Adrenal gland (tissue), 12 donors: ENCODE results near the gene RUFY4. TPM values are rescaled to one million over a fixed set of nuclear protein-coding genes. Genes with fewer than 3 reads are reported as not detected.
"Not testable (repeated sequence)": the region's sequence is repeated elsewhere in the genome, so short reads cannot be mapped to it uniquely, and the experiment has no call there.

Experiments
- DNase-seq, 7 donors: peaks; one replicate each; pipeline ENCODE4 v3.0.0-alpha.2; 2019 to 2020
- H3K27ac ChIP-seq, 5 donors: fragments of 200-600 bp; sonication (generic) in 4 of 5; 1 replicate in 3 of 5; 2 replicates in 2 of 5; pipeline versions ENCODE4 v1.5.1 to v1.8.0; 2016 to 2020; ENCODE audit warnings: mild to moderate bottlenecking in 1 of 5
- H3K27me3 ChIP-seq: fragments of 200-600 bp; 2 replicates; pipeline ENCODE4 v1.8.0; 2021
- H3K36me3 ChIP-seq, 2 donors: fragments of 200-600 bp; replicated peaks in 1 of 2; 1 replicate in 1 of 2; 2 replicates in 1 of 2; pipeline versions ENCODE4 v1.5.1 to v1.8.0; 2018 to 2022
- H3K4me1 ChIP-seq, 2 donors: fragments of 200-600 bp; replicated peaks in 1 of 2; 1 replicate in 1 of 2; 2 replicates in 1 of 2; pipeline versions ENCODE4 v1.5.1 to v1.8.0; 2018 to 2021
- H3K4me3 ChIP-seq, 4 donors: fragments of 200-600 bp; sonication (generic) in 3 of 4; one replicate each; pipeline ENCODE4 v1.5.1; 2016 to 2018
- H3K9me3 ChIP-seq, 3 donors: fragments of 200-600 bp; sonication (generic) in 1 of 3; replicated peaks in 1 of 3; 1 replicate in 2 of 3; 2 replicates in 1 of 3; pipeline versions ENCODE4 v1.5.1 to v1.8.0; 2016 to 2021
- CTCF ChIP-seq, 6 experiments: fragments of 450-650 bp in 4 of 6; fragments of 200-600 bp in 2 of 6; sonication (generic) in 1 of 6; IDR thresholded peaks; 1 replicate in 5 of 6; 2 replicates in 1 of 6; pipeline versions ENCODE4 v1.5.1 to v1.8.0; 2016 to 2021; ENCODE audit warnings: antibody characterized with exemption in 6 of 6, mild to moderate bottlenecking in 2 of 6, moderate library complexity in 1 of 6
- POLR2A ChIP-seq, 2 donors: fragments of 450-650 bp; IDR thresholded peaks; one replicate each; pipeline ENCODE4 v1.6.1; 2017; ENCODE audit warnings: antibody characterized with exemption in 2 of 2, mild to moderate bottlenecking in 2 of 2, moderate library complexity in 1 of 2
- WGBS, 4 donors: extraction: QIAGEN DNeasy Blood & Tissue Kit in 2 of 4; methylation state at CpG; one replicate each; pipeline versions ENCODE4 v1.1.5 to v1.1.7; 2013 to 2017; 5-methylcytosine and 5-hydroxymethylcytosine counted together
- intact Hi-C, 2 donors: fragments of 100-400 bp; cut with DNase I; formaldehyde crosslinking; loops; one replicate each; pipeline versions ENCODE4 v1.14.1 to v1.15.0; 2022 to 2023
- polyA plus RNA-seq, 3 donors: library from polyadenylated mRNA; stranded (reverse); fragments of 200-250 nt in 2 of 3; fragments of 350-450 nt in 1 of 3; fragmentation: Illumina TruSeq in 1 of 3; extraction: RNeasy Lipid Tissue Mini Kit (QIAGEN cat#74804) in 1 of 3; gene quantifications; one replicate each; pipeline ENCODE4 v1.2.3, GENCODE V29; 2013 to 2014
- total RNA-seq, 9 donors: library from RNA; depleted of rRNA in 4 of 9; stranded (reverse); fragments of >200 nt in 4 of 9; fragments of 120-200 nt in 1 of 9; fragmentation: NEBNext Ultra II Directional in 1 of 9; extraction: Animal tissue kit (Norgen Biotek cat#: 25700) in 1 of 9; gene quantifications; one replicate each; pipeline versions ENCODE4 v1.1.0 to v1.2.4, GENCODE V29; 2013 to 2023
- donor health status: healthy with polysubstance abuse.
- donor health status: Bipolar disorder and iron deficiency.
- donor health status: DM: yes; HTN: yes; CAD: no.
- donor health status: DM: no; HTN: no; CAD: no.
- donor health status: DM: no; HTN: no; CAD: no.
- donor health status: DM: yes; HTN: yes; CAD: no.

RUFY4 gene
- total and polyA plus RNA-seq, 12 donors = 0.09 to 1.9 (median 0.47) TPM; not detected in 3

DNA sequence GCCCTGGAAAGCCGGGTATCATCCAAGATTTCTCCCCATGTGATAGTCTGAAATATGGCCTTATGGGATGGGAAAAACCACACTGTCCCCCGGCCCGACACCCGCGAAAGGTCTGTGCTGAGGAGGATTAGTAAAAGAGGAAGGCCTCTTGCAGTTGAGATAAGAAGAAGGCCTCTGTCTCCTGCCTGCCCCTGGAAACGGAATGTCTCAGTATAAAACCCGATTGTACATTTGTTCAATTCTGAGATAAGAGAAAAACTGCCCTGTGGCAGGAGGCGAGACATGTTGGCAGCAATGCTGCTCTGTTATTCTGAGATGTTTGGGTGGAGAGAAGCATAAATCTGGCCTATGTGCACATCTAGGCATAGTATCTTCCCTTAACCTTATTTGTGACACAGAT is 26.8 kb downstream of the RUFY4 start:
- intact Hi-C loops = no loop called here
- no peaks in the 10 kb centered on the region for H3K9me3 ChIP-seq
- H3K4me3 ChIP-seq = no peak overlapping the region
- TF ChIP-seq POLR2A (IDR thresholded peaks at IDR 0.05) = no peak
- no peak for TF ChIP-seq CTCF (IDR thresholded peaks at IDR 0.05)
- WGBS, 4 donors = 62 to 78% (median 69%) methylated on average over 8 of the region's 8 CpGs
- H3K36me3 ChIP-seq = no peaks in the 10 kb centered on the region
- no peaks in the 10 kb centered on the region for H3K27me3 ChIP-seq
- H3K27ac ChIP-seq = no peak overlapping the region
- no peaks in the 10 kb centered on the region for H3K4me1 ChIP-seq
- DNase-seq = no peak

DNA sequence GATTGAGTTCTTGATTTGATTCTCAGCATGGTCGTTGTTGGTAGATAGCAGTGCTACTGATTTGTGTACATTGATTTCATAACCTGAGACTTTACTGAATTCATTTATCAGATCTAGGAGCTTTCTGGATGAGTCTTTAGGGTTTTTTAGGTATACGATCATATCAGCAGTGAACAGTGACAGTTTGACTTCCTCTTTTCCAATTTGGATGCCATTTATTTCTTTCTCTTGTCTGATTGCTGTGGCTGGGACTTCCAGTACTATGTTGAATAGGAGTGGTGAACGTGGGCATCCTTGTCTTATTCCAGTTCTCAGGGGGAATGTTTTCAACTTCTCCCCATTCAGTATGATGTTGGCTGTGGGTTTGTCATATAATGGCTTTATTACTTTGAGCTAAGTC is 28.9 kb downstream of the RUFY4 start:
- no peak overlapping the region for H3K27ac ChIP-seq
- no peak overlapping the region for H3K4me3 ChIP-seq
- no peaks in the 10 kb centered on the region for H3K9me3 ChIP-seq
- no peaks in the 10 kb centered on the region for H3K4me1 ChIP-seq
- intact Hi-C loops = no loop called here
- no peaks in the 10 kb centered on the region for H3K36me3 ChIP-seq
- 72 to 83% (median 76%) methylated on average over 3 of the region's 3 CpGs for WGBS, 4 donors
- no peak for TF ChIP-seq CTCF (IDR thresholded peaks at IDR 0.05)
- no peak for TF ChIP-seq POLR2A (IDR thresholded peaks at IDR 0.05)
- DNase-seq = no peak
- no peaks in the 10 kb centered on the region for H3K27me3 ChIP-seq

GRCh38 chr2:218108834-218109233 is 39.8 kb downstream of the RUFY4 start:
- intact Hi-C loops, H3K4me1 ChIP-seq, H3K36me3 ChIP-seq, H3K27me3 ChIP-seq, H3K9me3 ChIP-seq, DNase-seq, H3K4me3 ChIP-seq, H3K27ac ChIP-seq: not testable (repeated sequence)
- 74 to 84% (median 79%) methylated on average over 7 of the region's 7 CpGs for WGBS, 4 donors

DNA sequence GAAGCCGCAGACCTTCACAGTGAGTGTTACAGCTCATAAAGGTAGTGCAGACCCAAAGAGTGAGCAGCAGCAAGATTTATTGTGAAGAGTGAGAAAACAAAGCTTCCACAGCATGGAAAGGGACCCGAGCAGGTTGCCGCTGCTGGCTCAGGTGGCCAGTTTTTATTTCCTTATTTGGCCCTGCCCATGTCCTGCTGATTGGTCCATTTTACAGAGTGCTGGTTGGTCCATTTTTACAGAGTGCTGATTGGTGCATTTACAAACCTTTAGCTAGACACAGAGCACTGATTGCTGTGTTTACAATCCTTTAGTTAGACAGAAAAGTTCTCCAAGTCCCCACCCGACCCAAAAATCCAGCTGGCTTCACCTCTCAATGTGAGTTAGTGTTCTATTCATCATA is 52.7 kb downstream of the RUFY4 start:
- H3K27ac ChIP-seq, intact Hi-C loops, DNase-seq, H3K36me3 ChIP-seq, H3K4me3 ChIP-seq, H3K9me3 ChIP-seq, H3K27me3 ChIP-seq, H3K4me1 ChIP-seq: not testable (repeated sequence)
- 72 to 90% (median 77%) methylated on average over 4 of the region's 4 CpGs for WGBS, 4 donors

DNA sequence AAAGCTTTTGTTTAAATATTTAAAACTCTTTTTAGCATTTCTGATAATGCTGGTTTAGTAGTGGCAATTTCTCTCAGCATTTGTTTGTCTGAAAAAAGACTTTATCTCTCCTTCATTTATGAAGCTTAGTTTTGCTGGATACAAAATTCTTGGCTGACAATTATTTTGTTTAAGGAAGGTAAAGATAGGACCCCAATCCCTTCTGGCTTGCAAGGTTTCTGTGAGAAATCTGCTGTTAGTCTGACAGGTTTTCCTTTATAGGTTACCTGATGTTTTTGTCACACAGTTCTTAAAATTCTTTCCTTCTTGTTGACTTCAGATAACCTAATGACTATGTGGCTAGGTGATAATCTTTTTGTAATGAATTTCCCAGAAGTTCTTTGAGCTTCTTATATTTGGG is 53.2 kb downstream of the RUFY4 start:
- intact Hi-C loops, H3K27ac ChIP-seq, H3K4me1 ChIP-seq, H3K36me3 ChIP-seq, H3K9me3 ChIP-seq, DNase-seq, H3K4me3 ChIP-seq, H3K27me3 ChIP-seq: not testable (repeated sequence)

GRCh38 chr2:218123986-218124385 is 54.9 kb downstream of the RUFY4 start:
- DNase-seq = no peak
- 76 to 83% (median 78%) methylated on average over 4 of the region's 4 CpGs for WGBS, 4 donors
- no peak for TF ChIP-seq POLR2A (IDR thresholded peaks at IDR 0.05)
- no peak for TF ChIP-seq CTCF (IDR thresholded peaks at IDR 0.05)
- H3K27me3 ChIP-seq = no peaks in the 10 kb centered on the region
- no peaks in the 10 kb centered on the region for H3K36me3 ChIP-seq
- no peaks in the 10 kb centered on the region for H3K4me1 ChIP-seq
- peaks cover 0 to 3% (median 0%) of the 10 kb centered on the region in 3 donors for H3K9me3 ChIP-seq
- intact Hi-C loops = no loop called here
- H3K27ac ChIP-seq = no peak overlapping the region
- no peak overlapping the region for H3K4me3 ChIP-seq
